Epithelial cell of proximal tubule (primary cell): ENCODE measurements around the gene PDZD2. TPM values are rescaled to one million over a fixed set of nuclear protein-coding genes. Genes with fewer than 3 reads are reported as not detected.

Source experiments
- DNase-seq: peaks from one replicate; pipeline ENCODE4 v3.0.0-alpha.2; 2011; ENCODE audit warnings: low read depth
- H3K4me3 ChIP-seq: 2 replicates; pipeline ENCODE4 v1.5.1; 2011; ENCODE audit warnings: low read depth, mild to moderate bottlenecking, low read length
- CTCF ChIP-seq: conservative IDR thresholded peaks from 2 replicates; pipeline ENCODE4 v1.5.1; 2012; ENCODE audit warnings: low read depth, mild to moderate bottlenecking, low read length
- total RNA-seq: library from RNA; depleted of rRNA; stranded (reverse); fragments of >200 nt; gene quantifications from 2 replicates; pipeline ENCODE4 v1.2.3, GENCODE V29; 2015

Gene PDZD2
- total RNA-seq, 1 donor from 2014 or later: 8.4 TPM

- H3K4me3 ChIP-seq: no peak overlapping the region
- peak; percentile 80 for TF ChIP-seq CTCF
- peak; percentile 32 for DNase-seq
Measured at GRCh38 chr5:31825518-31826068, 186.7 kb downstream of the PDZD2 start.

- no peak overlapping the region for H3K4me3 ChIP-seq
- no peak for TF ChIP-seq CTCF
- DNase-seq: no peak
Measured at GRCh38 chr5:31827867-31828266, 188.9 kb downstream of the PDZD2 start.

- DNase-seq: no peak
Measured at GRCh38 chr5:31832966-31833365, 194.0 kb downstream of the PDZD2 start.

GRCh38 chr5:31833710-31834109 is 194.8 kb downstream of the PDZD2 start:
- DNase-seq: no peak
- no peak overlapping the region for H3K4me3 ChIP-seq
- TF ChIP-seq CTCF: no peak

More at GRCh38 chr5:31832966-31833365, 194.0 kb downstream of the PDZD2 start:
- H3K4me3 ChIP-seq: no peak overlapping the region
- TF ChIP-seq CTCF: no peak

- TF ChIP-seq CTCF: no peak
- H3K4me3 ChIP-seq: no peak overlapping the region
- no peak for DNase-seq
Measured at GRCh38 chr5:31844622-31845345, 205.9 kb downstream of the PDZD2 start.

- no peak for TF ChIP-seq CTCF
- H3K4me3 ChIP-seq: no peak overlapping the region
- DNase-seq: no peak
Measured at GRCh38 chr5:31845361-31845760, 206.4 kb downstream of the PDZD2 start.

- TF ChIP-seq CTCF: no peak
- H3K4me3 ChIP-seq: no peak overlapping the region
- no peak for DNase-seq
Measured at GRCh38 chr5:31846934-31847333, 208.0 kb downstream of the PDZD2 start.
